HUDEP-2 (cell line): ENCODE measurements around the gene EYS.

Source experiments
- DNase-seq, 76 experiments: peaks; one replicate each; lab custom pipeline; 2025; ENCODE audit not compliant: unreplicated experiment in 76 of 76; lab: John Stamatoyannopoulos, UW

EYS gene

DNA sequence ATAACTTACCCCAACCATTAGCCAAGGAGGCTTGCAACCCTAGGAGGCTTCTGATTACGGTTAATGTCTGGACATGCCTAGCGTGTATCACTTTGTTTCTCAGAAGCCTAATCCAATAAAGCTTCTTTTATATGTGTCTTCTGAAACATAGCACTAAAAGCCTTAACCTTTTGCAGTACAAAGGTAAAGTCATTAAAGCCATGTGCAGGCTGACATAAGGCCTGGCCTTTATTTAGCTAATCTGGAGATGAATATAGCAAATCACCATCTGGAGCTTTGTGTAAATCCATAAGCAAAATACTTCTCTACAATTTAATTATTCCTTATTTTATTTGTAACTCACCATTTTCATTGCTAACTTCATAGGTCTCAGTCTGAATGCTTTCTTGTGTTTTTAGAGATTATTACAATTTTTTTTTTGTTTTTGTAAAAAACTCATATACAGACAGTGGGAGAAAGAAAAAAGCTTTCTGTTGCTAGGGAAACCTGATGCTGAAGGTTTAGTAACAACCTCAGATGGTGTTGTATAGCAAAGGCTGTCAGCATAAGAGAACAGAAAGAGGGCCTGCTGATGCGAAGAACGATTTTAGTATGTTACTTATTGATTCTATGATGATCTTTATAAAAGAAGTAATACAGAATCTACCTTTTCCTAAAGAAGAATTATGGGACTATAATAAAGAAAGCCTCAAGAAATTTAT, at the start of gene EYS:
Gene EYS, minus strand, starts transcription at position 101 of the 701 bp plus-strand sequence. CDS start 211,816 bp downstream, outside the sequence.
- DNase-seq, result no peak

DNA sequence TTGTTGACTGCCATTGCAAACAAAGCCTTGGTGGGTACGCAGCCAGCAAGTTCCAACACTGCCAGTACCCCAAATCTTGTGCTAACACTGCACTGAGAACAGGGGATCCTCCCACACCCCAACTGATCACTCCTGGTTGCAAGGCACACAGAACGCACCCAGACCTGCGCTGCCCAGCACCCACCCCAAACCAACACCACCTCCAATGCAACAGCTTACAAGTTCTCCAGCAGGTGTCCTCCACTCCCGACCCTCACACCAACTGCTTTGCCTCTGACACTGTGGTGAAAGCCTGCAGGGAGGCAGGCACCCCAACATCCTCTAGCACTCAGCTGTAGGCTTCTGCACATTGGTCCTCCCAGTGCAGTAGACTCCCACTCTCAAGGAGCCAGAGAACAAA, 39.3 kb upstream of the EYS start:
- no peak for DNase-seq

DNA sequence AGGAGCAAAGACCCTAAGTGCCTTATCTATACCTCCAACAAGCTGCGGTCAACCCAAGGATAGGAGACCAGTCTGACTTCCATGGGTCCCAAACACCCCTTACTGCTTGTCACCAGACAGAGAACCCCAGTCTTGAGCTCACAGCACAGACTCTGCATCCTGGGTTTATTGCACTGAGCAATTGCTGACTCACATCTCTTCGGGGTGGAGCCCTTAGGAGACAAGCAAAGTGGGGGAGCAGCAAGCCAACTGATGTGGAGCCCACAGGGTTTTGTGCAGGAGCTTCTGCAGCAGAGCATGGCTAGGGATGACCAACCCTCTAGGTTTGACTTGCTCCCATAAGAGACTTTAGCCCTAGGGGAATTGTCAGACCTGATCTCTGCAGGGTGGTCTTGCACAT, 38.6 kb upstream of the EYS start:
- DNase-seq, result no peak

DNA sequence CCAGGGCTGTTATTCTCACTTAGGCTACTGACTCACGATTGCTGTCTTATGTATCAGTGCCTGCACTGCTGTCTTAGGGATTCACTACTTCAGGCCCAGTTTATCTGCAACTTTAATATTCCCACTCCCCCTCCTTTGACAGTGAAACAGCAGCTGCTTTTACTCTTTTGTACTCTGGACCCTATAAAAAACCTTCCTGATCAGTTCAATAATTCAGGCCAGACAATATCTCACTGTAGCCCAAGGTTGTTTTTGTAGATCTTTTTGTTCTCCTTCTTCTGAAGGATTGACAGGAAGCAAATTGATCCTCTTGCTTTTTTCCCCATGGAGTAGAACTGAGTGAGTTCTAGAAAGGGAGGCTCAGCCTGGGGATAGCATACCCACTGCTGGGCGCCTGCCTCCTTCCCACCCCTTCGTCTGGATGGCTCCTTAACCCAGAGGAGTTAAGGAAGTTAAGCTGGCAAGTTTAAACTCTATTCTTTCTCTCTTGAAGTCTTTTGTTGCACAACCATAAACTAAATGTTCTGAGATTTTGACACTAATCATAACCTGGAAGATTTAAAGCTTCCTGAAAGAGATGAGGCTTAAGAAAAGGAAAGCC, 22.0 kb upstream of the EYS start:
- no peak for DNase-seq

DNA sequence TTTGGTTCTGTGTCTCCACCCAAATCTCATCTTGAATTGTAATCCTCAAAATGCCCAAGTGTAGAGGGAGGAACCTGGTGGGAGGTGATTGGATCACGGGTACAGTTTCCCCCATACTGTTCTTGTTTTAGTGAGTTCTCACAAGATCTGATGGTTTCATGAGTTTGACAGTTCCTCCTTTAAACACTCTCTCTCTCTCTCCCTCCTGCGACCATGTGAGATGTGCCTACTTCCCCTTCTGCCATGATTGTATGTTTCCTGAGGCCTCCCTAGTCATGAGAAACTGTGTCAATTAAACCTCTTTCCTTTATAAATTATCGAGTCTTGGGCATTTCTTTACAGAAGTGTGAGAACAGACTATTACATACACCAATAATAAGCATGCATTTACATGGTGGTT, 12.1 kb upstream of the EYS start:
- DNase-seq, result no peak

DNA sequence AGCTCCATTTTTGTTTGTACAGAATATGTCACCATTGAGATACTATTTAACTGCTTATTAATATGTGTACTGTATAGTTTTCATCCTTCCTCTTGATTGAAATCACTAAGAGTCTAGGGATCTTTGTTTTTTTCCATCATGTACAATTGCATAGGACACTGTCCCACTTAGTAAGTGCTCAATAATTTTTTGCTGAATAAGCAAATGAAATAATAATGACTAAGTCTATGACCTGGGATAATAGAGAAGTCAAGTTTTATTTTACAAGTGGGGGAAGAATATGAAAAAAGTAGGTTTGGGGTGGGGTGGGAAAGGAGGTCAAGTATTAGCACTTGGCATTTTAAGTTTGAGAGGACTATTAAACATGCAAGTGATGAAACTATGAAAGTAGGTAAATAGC, 4.5 kb upstream of the EYS start:
- DNase-seq, result no peak

DNA sequence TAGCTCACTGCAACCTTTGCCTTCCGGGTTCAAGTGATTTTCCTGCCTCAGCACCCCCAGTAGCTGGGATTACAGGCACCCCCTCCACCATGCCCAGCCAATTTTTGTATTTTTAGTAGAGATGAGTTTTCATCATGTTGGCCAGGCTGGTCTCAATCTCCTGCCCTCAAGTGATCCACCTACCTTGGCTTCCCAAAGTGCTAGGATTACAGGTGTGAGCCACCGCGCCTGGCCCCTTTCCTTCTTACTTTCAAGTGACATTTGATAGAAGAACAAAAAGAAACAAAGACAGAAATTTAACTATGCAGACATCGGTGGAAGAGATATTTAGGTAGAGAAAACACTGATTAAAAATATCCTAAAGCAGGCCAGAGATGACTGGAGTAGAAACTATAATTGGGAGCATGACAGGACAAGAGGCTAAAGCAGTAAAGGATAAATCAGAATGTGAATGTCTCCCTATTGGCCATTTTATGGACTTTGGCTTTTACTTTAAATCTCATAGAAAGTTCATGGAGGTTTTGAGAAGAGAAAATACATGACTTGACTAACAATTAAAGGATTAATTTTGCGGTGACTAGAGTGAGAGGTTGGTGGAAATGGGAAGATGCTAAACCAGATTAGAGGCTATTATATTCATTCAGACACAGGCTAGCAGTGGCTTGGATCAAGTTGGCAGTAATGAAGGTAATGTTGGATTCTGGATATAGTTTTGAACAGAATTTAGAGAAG, 2.2 kb upstream of the EYS start:
- no peak for DNase-seq

DNA sequence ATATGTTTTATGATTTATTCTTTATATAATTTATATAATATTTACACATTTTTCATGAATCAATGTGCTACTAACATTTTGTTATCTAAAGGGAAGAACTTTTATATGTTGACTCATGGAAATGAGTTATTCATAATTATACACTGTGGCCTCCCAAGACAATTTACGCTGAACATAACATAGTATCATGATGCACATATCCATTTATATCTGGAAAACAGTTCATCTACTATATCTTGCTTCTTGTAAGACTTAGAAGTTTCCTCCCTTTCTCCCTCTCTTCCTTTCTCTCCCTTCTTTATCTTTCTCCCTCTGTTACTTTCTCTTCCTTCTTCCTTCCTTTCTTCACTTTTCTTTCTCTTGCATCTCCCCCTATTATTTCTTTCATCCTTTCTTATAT, 1.1 kb upstream of the EYS start:
- no peak for DNase-seq

DNA sequence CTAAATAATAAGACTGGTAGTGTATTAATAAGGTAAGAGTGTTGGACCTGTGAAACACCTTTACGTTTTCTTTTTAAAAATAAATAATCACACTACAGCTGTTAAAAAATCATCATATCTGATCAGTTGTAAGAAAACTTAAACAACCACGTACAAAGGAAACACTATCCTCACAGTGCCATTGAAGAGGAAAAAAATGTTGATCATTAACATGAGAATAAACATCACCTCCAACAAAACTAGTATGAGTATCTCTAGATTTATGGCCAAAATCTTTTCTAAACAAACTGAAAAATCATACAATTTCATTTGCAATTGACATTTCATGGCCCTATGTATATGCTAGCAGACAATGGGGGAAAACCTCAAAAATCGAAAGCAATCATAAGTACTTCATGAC, 590 bp downstream of the EYS start:
- no peak for DNase-seq

DNA sequence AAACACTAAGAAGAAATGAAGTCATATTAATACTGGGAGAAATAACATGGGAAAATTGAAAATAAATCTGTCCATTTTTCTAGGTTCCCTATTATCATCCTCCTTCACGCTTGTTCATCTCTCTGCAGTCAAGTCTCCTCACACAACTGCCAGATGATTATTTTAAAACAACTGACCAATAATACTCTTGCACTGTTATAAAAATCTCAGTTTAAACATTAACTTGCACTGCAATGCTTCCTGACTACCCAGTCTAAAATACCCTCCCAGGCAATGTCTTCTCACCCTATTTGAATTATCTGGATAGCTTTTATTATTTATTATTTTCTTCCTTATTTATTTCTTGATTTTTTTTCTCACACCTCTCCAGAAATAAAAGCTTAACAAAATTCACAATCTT, 5.7 kb downstream of the EYS start:
- DNase-seq, result no peak

DNA sequence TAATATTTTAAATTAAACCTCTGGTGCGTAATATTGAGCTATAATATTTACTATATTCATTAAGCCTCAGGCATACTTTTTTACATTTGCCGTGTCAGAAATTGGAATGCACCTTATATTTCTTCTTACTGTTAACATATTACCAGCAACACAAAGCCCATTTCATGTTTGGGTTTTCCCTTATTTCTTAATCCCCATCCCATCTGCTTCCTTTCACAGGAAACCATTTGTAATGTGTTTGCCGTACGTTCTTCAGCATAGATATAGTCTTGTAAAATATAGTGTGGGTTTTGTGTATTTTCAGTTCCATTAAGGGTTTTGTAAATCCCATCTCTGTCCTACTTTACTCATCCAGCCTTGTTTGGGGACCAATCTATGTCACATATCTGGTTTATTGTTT, 6.5 kb downstream of the EYS start:
- no peak for DNase-seq

DNA sequence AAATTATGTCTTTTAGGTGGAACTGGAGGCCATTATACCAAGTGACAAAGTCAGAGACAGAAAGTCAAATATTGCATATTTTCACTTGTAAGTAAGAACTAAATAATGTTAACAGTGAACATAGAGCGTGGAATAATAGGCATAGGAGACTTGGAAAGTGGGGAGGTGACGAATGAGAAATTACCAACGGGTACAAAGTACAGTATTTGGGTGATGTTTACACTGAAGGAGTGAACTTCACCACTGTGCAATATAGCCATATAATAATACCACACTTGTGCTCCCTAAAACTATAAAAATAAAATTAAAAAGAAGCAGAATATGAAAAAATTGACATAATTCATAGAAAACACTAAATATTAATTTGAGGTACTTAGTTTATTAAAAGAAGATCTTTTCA, 14.9 kb downstream of the EYS start:
- no peak for DNase-seq

DNA sequence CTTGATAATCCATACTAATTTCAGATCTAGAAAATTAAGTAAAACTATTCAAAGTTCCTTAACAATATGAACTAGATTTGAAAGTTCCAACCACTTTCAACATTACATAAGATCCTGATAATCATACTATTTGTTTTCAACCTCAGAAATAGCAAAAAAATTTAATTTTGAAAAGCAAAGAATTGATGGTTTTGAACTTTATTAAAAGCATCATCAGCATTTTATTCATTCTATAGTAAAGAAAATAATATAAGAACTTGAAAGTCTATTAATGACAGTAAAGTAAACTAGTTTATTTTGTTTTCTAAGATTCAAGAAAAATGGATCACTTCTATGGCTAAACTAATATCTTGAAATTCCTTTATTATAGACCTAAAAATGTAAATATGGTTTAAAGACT, 26.8 kb downstream of the EYS start:
- DNase-seq, result peak in 3 of 76 experiments; percentile 6 to 15 (median 7)

DNA sequence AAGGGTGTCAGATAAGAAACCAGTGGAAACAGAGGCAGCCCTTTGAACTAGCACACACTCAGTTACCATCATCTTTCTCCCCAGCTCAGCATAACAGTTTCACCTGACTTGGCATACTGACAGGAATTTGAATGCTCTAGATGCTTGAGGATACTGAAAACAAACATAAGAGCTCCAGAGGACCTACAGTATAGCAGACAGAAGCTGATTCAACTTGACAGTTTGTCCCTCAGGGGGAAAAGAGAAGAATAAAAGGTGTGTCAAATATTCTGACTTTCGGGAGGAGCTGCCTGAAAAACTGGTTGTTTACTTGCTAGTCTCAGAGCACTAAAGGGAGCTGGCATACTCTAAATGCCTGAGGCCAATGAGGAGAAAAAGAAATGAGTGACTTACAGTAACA, 35.1 kb downstream of the EYS start:
- no peak for DNase-seq

DNA sequence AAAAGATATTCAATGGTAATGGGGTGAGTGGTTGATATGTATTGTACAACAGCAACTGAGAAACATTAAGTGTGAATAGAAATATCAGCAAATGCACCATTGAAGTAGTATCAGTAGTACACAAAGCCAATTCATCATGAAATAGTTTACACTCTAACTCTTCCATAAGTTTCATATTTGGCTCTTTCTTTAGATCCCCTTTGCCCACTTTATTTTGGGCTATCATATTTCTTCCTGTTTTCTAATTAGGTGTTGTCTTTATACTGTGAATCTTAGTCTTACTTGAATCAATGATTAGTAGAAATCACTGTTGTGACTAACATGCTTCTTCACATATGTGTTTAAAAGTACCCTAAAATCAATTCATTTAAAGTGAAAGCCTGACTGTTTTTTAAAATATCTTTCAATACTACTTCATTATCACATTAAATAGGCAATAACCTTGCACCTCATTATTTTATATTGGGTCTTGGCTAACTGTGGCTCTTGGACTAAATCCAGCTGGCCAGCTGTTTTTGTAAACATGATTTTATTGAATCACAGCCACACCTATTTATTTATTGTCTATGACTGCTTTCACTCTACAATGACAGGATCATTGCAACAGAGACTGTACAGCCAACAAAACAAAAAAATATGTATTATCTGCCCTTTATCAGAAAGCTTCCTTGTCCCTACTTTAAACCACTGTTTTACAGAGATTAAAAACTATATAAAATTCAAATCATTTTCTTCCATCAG, 38.9 kb downstream of the EYS start:
- no peak for DNase-seq

DNA sequence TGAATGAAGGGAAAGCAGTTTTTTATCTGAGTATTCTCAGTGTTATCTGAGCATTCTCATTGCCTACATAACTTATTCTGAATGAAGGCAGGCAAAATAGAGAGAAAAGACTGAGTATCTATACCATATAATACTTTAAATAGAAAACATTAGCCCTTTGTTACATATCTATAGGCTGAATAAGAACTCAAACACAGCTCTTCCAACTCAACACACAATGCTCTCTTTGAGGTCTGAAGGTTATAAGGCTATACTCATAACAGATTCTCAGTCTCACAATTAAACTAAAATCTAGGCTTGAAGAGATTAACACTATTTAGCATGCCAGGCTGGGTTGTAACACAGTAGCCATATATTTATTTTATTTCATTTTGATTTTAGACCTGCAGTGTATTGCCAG, 56.9 kb downstream of the EYS start:
- no peak for DNase-seq

DNA sequence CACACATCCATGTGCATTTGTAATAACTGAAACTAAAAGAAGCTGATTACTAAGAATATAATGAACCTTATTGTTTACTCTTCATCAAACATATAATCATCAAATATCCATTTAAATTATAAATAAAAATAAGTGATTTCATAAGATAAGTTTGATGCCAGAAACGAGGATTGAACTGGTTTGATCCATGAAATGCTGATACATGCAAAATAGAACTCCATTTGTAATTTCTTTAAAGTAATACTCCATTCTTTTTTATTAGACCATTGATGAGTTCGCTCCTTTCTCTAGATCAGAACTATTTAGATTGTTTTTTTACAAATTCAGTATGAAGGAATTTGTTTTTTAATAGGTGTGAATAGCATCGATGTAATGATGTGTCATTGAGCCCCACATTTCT, 57.6 kb downstream of the EYS start:
- no peak for DNase-seq

DNA sequence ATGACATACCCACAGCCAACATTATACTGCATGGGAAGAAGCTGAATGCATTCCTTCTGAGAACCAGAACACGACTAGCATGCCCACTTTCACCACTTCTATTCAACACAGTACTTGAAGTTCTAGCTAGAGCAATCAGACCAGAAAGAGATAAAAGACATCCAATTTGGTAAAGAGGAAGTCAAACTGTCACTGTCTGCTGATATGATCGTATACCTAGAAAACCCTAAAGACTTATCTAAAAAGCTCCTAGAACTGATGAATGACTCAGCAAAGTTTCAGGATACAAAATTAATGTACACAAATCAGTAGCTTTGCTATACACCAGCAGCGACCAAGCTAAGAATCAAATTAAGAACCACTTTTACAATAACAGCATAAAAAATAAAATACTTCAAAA, 60.5 kb downstream of the EYS start:
- peak in 19 of 76 experiments; percentile 2 to 70 (median 38) for DNase-seq

DNA sequence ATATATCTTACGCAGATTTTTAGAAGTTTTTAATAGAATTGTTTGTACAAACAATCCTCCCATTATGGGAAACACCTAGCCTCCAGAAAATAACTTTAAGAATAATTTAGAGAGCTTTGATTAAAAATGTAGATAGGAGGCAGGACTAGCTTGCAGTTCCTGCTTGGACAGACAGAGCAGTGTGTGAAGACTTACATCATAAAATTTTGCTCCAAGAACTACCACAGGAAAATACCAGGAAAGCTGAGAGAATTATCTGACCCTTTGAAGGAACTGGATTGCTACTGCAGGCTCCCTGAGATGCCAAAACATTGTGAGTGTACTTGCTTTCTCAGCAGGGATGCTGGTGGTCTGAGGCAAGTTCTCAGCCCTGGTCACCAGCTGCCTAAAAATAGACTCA, 64.2 kb downstream of the EYS start:
- no peak for DNase-seq

DNA sequence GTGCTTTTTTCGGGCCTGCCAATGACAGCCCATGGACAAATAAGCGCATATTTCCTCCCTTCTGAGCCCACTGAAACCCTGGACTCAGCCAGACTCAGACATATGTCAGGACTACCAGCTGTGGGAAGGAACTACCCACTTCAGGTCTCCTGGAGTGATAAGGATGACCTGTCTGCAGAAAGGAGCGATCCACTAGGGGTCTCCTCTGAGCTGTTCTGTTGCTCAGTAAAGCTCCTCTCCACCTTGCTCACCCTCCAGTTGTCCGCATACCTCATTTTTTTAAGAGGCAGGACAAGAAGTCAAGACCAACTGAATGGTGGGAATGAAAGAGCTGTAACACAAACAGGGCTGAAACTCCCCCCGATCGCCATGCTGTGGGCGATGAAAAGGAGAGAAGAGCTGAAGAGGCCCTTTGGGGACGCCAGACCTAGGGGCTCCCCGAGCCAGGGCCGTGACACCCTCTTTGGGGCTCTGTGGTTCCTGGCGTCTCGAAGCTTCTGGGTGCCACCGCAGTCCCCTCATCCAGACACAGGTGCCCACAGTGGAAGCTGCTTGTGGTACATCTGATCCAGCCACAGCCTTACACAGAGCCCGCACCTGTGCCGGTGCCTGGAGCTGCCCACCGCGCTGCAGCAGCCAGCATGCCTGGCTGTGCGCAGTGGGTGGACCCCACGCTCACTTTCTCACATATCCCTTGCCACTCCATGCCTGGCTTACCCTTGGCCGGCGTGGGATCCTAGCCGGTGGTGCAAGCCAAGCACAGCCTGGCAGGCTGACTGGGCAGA, 68.8 kb downstream of the EYS start:
- peak in 13 of 76 experiments; percentile 2 to 58 (median 13) for DNase-seq
